Measurements from ENCODE around the gene RIMBP2.

Gene RIMBP2

DNA sequence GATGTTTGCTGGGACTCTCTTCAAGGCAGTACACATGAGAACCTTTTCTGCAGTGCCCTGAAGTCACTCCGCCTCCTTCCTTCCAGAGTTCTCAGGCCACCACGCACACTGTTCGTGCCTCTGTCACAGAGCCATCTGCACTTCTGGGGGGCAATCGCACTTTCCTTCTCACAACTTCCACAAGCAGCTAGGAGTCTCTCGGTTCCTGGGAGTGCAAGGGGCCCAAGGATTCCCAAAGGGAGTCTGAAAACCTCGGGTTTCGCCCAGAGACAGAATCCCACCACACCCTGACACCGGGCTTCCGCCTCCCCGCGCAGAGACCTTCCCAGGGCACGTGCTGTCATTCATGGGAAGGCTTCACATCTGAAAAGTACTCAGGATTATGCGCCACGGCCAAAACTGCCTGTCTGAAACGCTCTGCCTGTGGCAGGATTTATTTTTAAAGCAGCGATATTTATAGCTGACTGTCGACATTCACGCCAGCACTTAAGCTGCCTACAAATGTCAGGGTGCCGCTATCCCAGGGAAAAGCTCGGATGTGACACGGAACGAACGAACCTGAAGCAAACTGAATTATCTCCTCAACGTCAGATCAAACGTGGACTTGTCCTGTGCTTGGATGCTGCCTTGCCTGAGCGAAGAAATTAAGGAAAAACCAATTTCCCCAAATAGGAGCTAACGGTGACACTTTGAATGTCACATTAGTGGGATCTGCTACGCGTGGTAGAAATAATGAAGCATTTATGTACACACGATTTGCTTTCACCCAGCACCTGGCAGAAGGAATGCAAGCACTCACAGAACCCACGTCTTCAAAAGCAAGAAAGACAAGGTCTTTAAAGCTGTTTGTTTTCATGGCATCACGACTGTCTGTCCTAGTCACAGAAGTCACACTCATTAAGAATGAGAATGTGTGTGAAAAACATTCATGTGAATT lies 224.4 kb downstream of the RIMBP2 start:
- DNase-seq (ENCODE audit: low read depth): no peak
- in situ Hi-C loops (cut with HindIII; ENCODE audit: low sequenced_read_pairs): no loop called here
- TF ChIP-seq, protein P1, sequence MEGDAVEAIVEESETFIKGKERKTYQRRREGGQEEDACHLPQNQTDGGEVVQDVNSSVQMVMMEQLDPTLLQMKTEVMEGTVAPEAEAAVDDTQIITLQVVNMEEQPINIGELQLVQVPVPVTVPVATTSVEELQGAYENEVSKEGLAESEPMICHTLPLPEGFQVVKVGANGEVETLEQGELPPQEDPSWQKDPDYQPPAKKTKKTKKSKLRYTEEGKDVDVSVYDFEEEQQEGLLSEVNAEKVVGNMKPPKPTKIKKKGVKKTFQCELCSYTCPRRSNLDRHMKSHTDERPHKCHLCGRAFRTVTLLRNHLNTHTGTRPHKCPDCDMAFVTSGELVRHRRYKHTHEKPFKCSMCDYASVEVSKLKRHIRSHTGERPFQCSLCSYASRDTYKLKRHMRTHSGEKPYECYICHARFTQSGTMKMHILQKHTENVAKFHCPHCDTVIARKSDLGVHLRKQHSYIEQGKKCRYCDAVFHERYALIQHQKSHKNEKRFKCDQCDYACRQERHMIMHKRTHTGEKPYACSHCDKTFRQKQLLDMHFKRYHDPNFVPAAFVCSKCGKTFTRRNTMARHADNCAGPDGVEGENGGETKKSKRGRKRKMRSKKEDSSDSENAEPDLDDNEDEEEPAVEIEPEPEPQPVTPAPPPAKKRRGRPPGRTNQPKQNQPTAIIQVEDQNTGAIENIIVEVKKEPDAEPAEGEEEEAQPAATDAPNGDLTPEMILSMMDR (IDR thresholded peaks at IDR 0.05; ENCODE audit: low read depth, low read length, missing control alignments): no peak
- H3K4me3 ChIP-seq (ENCODE audit: low read depth, low read length): no peak overlapping the region

DNA sequence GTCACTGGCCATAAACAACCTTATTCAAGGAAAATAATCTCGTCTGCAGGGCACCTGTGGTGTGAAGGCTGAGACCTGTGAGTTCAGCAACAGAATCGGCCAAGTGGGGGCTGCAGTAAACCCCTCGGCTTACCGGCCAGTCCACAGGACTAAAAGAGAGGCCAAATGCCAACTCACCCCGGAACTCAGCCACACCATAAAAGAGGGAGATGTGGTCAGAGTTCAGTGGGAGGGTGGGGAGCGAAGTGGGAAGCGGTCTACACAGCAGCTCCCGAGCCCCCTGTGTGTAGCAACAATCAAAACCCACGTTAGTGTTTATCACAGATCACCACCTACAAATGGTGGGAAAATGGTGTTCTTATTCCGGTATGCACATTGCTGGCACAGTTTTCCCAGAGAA lies 225.4 kb downstream of the RIMBP2 start:
- DNase-seq (ENCODE audit: low read depth): no peak
- in situ Hi-C loops (cut with HindIII; ENCODE audit: low sequenced_read_pairs): no loop called here
- H3K4me3 ChIP-seq (ENCODE audit: low read depth, low read length): no peak overlapping the region
- TF ChIP-seq, protein P1 (IDR thresholded peaks at IDR 0.05; ENCODE audit: low read depth, low read length, missing control alignments): no peak

DNA sequence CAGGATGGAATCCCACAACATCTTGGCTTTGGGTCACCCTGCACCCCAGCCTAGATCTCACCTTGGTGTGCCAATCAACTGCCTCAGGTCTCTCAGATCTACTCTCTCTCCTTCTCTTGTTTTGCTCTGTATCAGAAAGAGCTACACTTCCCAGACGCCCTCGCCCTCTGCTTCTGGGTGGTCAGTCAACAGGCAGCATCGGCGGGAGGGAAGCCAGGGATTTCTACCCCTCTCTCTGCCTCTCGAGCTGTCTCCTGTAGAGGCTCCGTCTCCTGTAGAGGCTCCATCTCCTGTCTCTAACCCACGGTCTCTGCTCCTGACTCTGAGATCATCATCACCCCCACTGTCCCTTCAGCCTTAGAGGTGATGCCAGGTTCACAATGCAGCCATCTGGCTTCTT lies 226.8 kb downstream of the RIMBP2 start:
- DNase-seq (ENCODE audit: low read depth): no peak
- TF ChIP-seq, protein P1 (IDR thresholded peaks at IDR 0.05; ENCODE audit: low read depth, low read length, missing control alignments): no peak
- no peak overlapping the region for H3K4me3 ChIP-seq (ENCODE audit: low read depth, low read length)
- in situ Hi-C loops (cut with HindIII; ENCODE audit: low sequenced_read_pairs): no loop called here

DNA sequence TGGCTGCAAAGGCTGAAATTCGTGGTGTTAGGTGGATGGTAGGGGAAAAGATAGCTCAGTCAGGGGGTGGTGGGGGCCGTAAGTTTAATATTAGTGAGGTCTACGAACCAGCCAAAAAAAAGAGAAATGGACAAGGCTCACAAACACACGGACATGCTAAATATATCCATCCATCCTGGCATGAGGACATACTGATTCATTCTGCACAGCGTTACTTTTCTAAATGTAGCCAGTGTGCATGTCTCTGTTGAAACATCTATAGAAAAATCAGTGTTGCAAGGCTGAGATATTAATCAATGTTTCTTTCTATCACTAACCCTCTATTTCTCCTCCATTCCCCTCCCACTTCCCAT lies 227.8 kb downstream of the RIMBP2 start:
- TF ChIP-seq, protein P1 (IDR thresholded peaks at IDR 0.05; ENCODE audit: low read depth, low read length, missing control alignments): no peak
- H3K4me3 ChIP-seq (ENCODE audit: low read depth, low read length): no peak overlapping the region
- in situ Hi-C loops (cut with HindIII; ENCODE audit: low sequenced_read_pairs): no loop called here
- DNase-seq (ENCODE audit: low read depth): no peak

DNA sequence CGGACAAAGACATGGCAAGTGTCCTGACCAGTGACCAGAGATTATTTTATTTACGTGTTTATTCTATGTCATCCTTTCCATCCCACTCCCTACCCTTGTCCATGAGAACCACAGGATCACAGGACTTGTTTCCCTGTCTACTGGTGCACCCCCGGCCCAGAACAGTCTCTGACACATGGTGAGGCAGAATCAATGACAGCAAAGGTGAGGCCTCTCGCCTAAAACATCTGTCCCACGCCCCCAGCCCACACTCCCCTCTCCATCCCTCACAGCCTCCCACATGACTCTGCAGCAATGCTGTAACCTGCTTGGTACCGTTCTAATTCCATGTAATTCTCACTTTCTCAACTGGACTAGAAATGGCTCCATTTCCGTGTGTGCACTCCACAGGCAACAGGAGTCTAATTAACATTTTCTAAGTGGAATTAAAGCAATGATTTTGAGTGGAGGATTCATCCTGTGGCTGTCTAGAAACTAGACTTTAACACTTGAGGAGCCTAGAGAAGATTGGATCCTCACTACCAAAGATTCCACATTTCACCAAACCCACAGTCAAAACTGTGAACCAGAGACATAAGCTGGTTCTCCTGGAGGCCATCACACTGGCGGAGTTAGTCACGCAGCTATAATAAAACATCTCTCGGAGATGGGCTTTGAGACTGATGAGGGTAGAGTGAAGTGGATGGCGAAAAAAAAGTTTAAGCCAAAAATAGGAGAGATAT lies 228.3 kb downstream of the RIMBP2 start:
- in situ Hi-C loops (cut with HindIII; ENCODE audit: low sequenced_read_pairs): no loop called here
- no peak overlapping the region for H3K4me3 ChIP-seq (ENCODE audit: low read depth, low read length)
- TF ChIP-seq, protein P1 (IDR thresholded peaks at IDR 0.05; ENCODE audit: low read depth, low read length, missing control alignments): no peak
- no peak for DNase-seq (ENCODE audit: low read depth)

DNA sequence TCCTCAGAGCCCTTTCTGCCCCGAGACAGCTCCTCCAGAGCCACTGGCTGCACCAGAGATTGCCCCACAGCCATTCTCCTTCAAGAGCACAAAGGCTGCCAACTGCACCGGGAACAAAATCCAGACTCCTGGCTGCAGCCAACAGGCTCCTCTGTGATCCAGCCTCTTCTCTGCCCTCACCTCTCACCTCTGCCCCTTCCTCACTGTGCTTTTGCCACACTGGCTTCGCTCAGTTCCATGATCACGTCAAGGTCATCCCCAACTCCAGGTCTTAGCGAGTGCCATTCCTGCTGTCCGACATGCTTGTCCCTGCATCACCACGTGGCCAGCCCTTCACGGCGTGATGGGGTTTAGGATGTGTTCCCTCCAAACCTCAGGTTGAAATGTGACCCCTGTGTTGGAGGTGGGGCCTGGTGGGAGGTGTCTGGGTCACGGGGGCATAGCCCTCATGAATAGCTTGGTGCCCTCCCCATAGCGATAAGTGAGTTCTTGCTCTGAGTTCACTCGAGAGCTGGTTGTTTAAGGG lies 229.1 kb downstream of the RIMBP2 start:
- in situ Hi-C loops (cut with HindIII; ENCODE audit: low sequenced_read_pairs): no loop called here
- H3K4me3 ChIP-seq (ENCODE audit: low read depth, low read length): no peak overlapping the region
- TF ChIP-seq, protein P1 (IDR thresholded peaks at IDR 0.05; ENCODE audit: low read depth, low read length, missing control alignments): no peak
- no peak for DNase-seq (ENCODE audit: low read depth)
